Smooth muscle cell (in vitro differentiated cells): ENCODE data around the gene SEMA3A. TPM values are rescaled to one million over a fixed set of nuclear protein-coding genes. Genes with fewer than 3 reads are reported as not detected.
"Not testable (repeated sequence)": the region's sequence is repeated elsewhere in the genome, so short reads cannot be mapped to it uniquely, and the experiment has no call there.

Experiments
- DNase-seq: peaks from one replicate; lab custom pipeline; 2025; ENCODE audit not compliant: unreplicated experiment; lab: John Stamatoyannopoulos, UW
- H2AFZ ChIP-seq: fragments of 200-600 bp; sonication (generic); 2 replicates; pipeline ENCODE4 v1.6.0; 2016; ENCODE audit warnings: antibody characterized with exemption, low read depth, mild to moderate bottlenecking
- H3F3A ChIP-seq: fragments of 200-600 bp; sonication (generic); 2 replicates; pipeline ENCODE4 v1.6.0; 2017; ENCODE audit warnings: antibody characterized with exemption, low read depth
- H3K27ac ChIP-seq: fragments of 200-600 bp; sonication (generic); 2 replicates; pipeline ENCODE4 v1.5.1; 2016; ENCODE audit warnings: low read depth, mild to moderate bottlenecking
- H3K27me3 ChIP-seq: fragments of 200-600 bp; sonication (generic); 2 replicates; pipeline ENCODE4 v1.6.1; 2016; ENCODE audit warnings: low read depth, mild to moderate bottlenecking
- H3K36me3 ChIP-seq: fragments of 200-600 bp; sonication (generic); 2 replicates; pipeline ENCODE4 v1.5.1; 2016; ENCODE audit warnings: low read depth
- H3K4me1 ChIP-seq: fragments of 200-600 bp; sonication (generic); 2 replicates; pipeline ENCODE4 v1.5.1; 2016; ENCODE audit warnings: low read depth
- H3K4me2 ChIP-seq: fragments of 200-600 bp; sonication (generic); 2 replicates; pipeline ENCODE4 v1.6.0; 2016; ENCODE audit warnings: mild to moderate bottlenecking
- H3K4me3 ChIP-seq: fragments of 200-600 bp; sonication (generic); 2 replicates; pipeline ENCODE4 v1.5.1; 2016; ENCODE audit warnings: mild to moderate bottlenecking
- H3K79me2 ChIP-seq: fragments of 200-600 bp; sonication (generic); 2 replicates; pipeline ENCODE4 v1.6.0; 2016; ENCODE audit warnings: low read depth, mild to moderate bottlenecking
- H3K9ac ChIP-seq: fragments of 200-600 bp; sonication (generic); 2 replicates; pipeline ENCODE4 v1.6.0; 2016; ENCODE audit warnings: low read depth
- H3K9me3 ChIP-seq: fragments of 200-600 bp; sonication (generic); replicated peaks from 2 replicates; pipeline ENCODE4 v1.5.1; 2016; ENCODE audit warnings: low read depth
- H4K20me1 ChIP-seq: fragments of 200-600 bp; sonication (generic); 2 replicates; pipeline ENCODE4 v1.6.0; 2016; ENCODE audit warnings: low read depth
- WGBS: methylation state at CpG from one replicate; pipeline ENCODE4 v1.1.7; 2016; ENCODE audit warnings: low lambda C conversion rate; 5-methylcytosine and 5-hydroxymethylcytosine counted together
- polyA plus RNA-seq: library from polyadenylated mRNA; unstranded; fragments of >200 nt; fragmentation: Nextera tagmentation; extraction: Ambion mirVana; gene quantifications from 2 replicates; pipeline ENCODE4 v1.2.1, GENCODE V29; 2016
- total RNA-seq: library from RNA; depleted of rRNA; stranded (reverse); fragments of >200 nt; gene quantifications from 2 replicates; pipeline ENCODE4 v1.2.3, GENCODE V29; 2014
- TF ChIP-seq, protein P1 (sequence below): fragments of 200-600 bp; sonication (generic); IDR thresholded peaks from 2 replicates; pipeline ENCODE4 v1.5.1; 2017; ENCODE audit warnings: borderline replicate concordance, mild to moderate bottlenecking, antibody characterized with exemption; ENCODE audit not compliant: insufficient read depth, poor library complexity, severe bottlenecking

SEMA3A gene
- total and polyA plus RNA-seq, 2 experiments from 2014 or later, result 8.3 to 34.6 TPM

DNA sequence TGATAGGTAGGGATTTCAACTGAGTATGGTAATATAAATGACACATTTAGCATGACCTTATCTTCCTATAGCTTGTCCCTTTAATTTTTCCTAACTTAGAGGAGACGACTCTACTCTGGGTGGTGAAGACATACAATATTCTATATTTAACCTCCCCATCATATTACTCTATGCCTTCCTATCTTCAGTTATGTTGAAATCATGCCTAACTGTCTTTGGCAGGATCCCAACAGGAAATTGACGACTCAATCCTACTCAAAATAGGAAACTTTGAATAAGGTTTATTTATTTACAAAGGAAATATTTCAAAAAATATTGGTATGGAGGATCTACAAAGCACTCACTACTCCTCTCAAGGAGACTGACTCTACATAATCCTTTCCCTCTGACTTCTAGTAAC lies 24.1 kb upstream of the SEMA3A start:
- Histone ChIP-seq H3K79me2 (no peaks in the 10 kb centered on the region), H3F3A (no peaks in the 10 kb centered on the region), H3K27me3 (no peaks in the 10 kb centered on the region), H3K4me1 (no peaks in the 10 kb centered on the region), H3K4me3 (no peak overlapping the region), H3K4me2 (no peak overlapping the region), H3K27ac (no peak overlapping the region), H2AFZ (no peak overlapping the region), H3K9ac (no peak overlapping the region), H4K20me1 (no peaks in the 10 kb centered on the region), H3K9me3 (no peaks in the 10 kb centered on the region), H3K36me3 (no peaks in the 10 kb centered on the region)
- no peak for DNase-seq
- WGBS, result 44% methylated on average over 2 of the region's 2 CpGs
- TF ChIP-seq, protein P1, sequence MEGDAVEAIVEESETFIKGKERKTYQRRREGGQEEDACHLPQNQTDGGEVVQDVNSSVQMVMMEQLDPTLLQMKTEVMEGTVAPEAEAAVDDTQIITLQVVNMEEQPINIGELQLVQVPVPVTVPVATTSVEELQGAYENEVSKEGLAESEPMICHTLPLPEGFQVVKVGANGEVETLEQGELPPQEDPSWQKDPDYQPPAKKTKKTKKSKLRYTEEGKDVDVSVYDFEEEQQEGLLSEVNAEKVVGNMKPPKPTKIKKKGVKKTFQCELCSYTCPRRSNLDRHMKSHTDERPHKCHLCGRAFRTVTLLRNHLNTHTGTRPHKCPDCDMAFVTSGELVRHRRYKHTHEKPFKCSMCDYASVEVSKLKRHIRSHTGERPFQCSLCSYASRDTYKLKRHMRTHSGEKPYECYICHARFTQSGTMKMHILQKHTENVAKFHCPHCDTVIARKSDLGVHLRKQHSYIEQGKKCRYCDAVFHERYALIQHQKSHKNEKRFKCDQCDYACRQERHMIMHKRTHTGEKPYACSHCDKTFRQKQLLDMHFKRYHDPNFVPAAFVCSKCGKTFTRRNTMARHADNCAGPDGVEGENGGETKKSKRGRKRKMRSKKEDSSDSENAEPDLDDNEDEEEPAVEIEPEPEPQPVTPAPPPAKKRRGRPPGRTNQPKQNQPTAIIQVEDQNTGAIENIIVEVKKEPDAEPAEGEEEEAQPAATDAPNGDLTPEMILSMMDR, result no peak

DNA sequence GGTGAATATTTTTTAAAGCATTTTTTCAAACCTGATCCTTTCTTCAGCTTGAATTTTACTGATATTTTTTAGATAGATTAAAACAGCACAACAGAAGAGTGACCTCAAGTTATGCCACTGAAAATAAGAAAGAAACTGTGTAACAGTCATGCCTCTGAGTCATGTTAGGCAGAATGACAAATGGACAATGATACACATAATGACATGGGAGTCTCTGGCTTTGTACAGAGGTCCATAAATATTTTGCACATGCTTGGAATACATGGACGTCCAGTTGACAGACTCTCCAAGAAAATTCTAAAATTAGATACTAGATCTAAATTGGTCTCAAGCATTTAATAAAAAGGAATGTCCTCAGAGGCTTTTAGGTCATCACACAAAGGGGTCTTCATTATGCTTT lies 21.9 kb upstream of the SEMA3A start:
- no peaks in the 10 kb centered on the region for H3K9me3 ChIP-seq
- TF ChIP-seq, protein P1, result no peak
- no peak overlapping the region for H3K27ac ChIP-seq
- no peaks in the 10 kb centered on the region for H3K79me2 ChIP-seq
- DNase-seq, result no peak
- H3K4me2 ChIP-seq, result no peak overlapping the region
- WGBS, result 69% methylated on average over 1 of the region's 1 CpG
- no peaks in the 10 kb centered on the region for H3K36me3 ChIP-seq
- no peaks in the 10 kb centered on the region for H3K4me1 ChIP-seq
- no peak overlapping the region for H3K4me3 ChIP-seq
- no peaks in the 10 kb centered on the region for H4K20me1 ChIP-seq
- H3F3A ChIP-seq, result no peaks in the 10 kb centered on the region
- no peak overlapping the region for H3K9ac ChIP-seq
- H2AFZ ChIP-seq, result no peak overlapping the region
- H3K27me3 ChIP-seq, result no peaks in the 10 kb centered on the region

DNA sequence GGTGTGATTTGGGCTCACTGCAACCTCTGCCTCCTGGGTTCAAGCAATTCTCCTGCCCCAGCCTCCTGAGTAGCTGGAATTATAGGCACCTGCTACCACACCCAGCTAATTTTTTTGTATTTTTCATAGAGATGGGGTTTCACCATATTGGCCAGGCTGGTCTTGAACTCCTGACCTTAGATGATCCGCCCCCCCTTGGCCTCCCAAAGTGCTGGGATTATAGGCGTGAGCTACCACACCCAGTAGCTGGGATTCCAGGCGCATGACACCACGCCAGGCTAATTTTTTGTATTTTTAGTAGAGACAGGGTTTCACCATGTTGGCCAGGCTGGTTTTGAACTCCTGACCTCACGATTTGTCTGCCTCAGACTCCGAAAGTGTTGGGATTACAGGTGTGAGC lies 20.2 kb upstream of the SEMA3A start:
- H2AFZ ChIP-seq, H3K9me3 ChIP-seq, H3K4me3 ChIP-seq, H4K20me1 ChIP-seq, DNase-seq, H3F3A ChIP-seq, H3K4me2 ChIP-seq, H3K27me3 ChIP-seq, H3K27ac ChIP-seq, H3K36me3 ChIP-seq, H3K9ac ChIP-seq, H3K79me2 ChIP-seq, H3K4me1 ChIP-seq: not testable (repeated sequence)
- 93% methylated on average over 6 of the region's 6 CpGs for WGBS

DNA sequence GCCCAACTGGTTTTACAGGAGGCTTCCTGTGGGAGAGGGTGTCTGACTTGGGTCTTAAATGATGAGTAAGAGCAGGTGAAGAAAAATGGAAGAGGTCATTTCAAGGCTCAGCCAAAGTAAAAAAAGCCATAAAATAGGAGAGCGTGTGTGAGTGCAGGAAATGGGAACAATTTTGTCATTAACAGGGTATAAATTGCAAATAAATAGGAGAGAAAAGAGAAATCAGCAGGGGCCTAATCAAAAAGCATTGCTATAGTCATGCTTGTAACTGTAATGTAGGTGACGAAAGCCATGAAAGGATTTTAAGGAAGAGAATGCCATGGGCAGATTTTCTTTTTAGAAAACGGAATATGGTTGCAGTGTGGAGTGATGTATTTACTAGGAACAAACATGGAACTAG lies 15.7 kb upstream of the SEMA3A start:
- Histone ChIP-seq H2AFZ (no peak overlapping the region), H3K4me2 (no peak overlapping the region), H3F3A (no peaks in the 10 kb centered on the region), H3K36me3 (no peaks in the 10 kb centered on the region), H4K20me1 (no peaks in the 10 kb centered on the region), H3K4me3 (no peak overlapping the region), H3K9me3 (no peaks in the 10 kb centered on the region), H3K9ac (no peak overlapping the region), H3K4me1 (peaks cover 9% of the 10 kb centered on the region), H3K27me3 (no peaks in the 10 kb centered on the region), H3K27ac (no peak overlapping the region), H3K79me2 (no peaks in the 10 kb centered on the region)
- no peak for DNase-seq
- TF ChIP-seq, protein P1, result no peak
- 81% methylated on average over 3 of the region's 3 CpGs for WGBS
